Liver (tissue), 3 donors: ENCODE results near the gene OR7A10.

Source experiments
- CTCF ChIP-seq: fragments of 150-350 bp; IDR thresholded peaks from 2 replicates; pipeline ENCODE4 v1.5.1; 2017; ENCODE audit warnings: improper control_type of control experiment, low read depth, low read length; ENCODE audit not compliant: missing input control
- JUND ChIP-seq, 2 donors: IDR thresholded peaks; 2 replicates each; pipeline ENCODE4 v1.6.1; 2016; ENCODE audit warnings: antibody characterized with exemption in 2 of 2
- MAX ChIP-seq: IDR thresholded peaks from 2 replicates; pipeline ENCODE4 v1.6.1; 2016; ENCODE audit warnings: antibody characterized with exemption
- donor health status: healthy.
- donor health status: healthy.

DNA sequence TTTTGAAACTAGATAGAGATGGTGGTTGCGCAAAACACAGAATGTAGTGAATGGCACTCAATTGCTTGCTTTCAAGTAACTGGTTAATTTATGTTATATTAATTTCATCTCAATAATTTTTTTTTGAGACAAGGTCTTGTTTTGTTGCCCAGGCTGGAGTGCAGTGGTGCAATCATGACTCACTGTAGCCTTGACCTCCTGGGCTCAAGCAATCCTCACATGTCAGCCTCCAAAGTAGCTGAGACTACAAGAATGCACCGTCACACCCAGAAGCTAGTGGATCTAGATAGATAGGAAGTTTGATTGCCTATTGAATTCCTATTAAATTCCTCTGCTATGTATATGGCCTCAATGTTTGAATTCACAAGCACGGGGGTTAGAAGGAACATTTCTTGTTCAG, 44.0 kb downstream of the OR7A10 start:
- TF ChIP-seq MAX (no peak), JUND (IDR thresholded peaks at IDR 0.05) (no peak), CTCF (no peak)
